HCT116 (cell line): ENCODE data around the gene PRRG2. TPM values are rescaled to one million over a fixed set of nuclear protein-coding genes. Genes with fewer than 3 reads are reported as not detected.

Experiments
- ATAC-seq: fragments of 200-7000 bp; cut with Tn5 transposase; 2 replicates; pipeline ENCODE4 v1.9.1; 2020; ENCODE audit warnings: mild to moderate bottlenecking, moderate library complexity
- BruUV-seq: library from RNA; stranded (reverse); fragments of 400-500 nt; replicated peaks from 2 replicates; lab custom pipeline; 2021; lab: Mats Ljungman, UMichigan
- CTCF ChIA-PET: fragments of 300-600 bp; sonication (Branson Sonifier 250); formaldehyde crosslinking; loops from one replicate; lab custom pipeline; 2021; ENCODE audit warnings: antibody characterized with exemption; lab: Charles Lee
- POLR2A ChIA-PET: fragments of 300-600, 350-600 bp; sonication (Branson Sonifier 250); formaldehyde crosslinking; loops from one replicate; lab custom pipeline; 2021; ENCODE audit warnings: antibody characterized with exemption; lab: Charles Lee
- RAD21 ChIA-PET, 2 experiments: fragments of 300-600 bp; sonication (Branson Sonifier 250); formaldehyde crosslinking; loops; one replicate each; lab custom pipeline; 2023; ENCODE audit warnings: low total read pairs in 2 of 2; ENCODE audit not compliant: uncharacterized antibody in 2 of 2, unreplicated experiment in 2 of 2, low non-redundant PET in 1 of 2; lab: Charles Lee
- DNase-seq: peaks from one replicate; pipeline ENCODE4 v3.0.0-alpha.2; 2010; ENCODE audit warnings: low read depth, low spot score
- H2AFZ ChIP-seq: fragments of 200-600 bp; shearing (Covaris generic), sonication (generic); 2 replicates; pipeline ENCODE4 v1.6.1; 2017; ENCODE audit warnings: low read depth, mixed run types, mixed read lengths, antibody characterized with exemption, low read length; ENCODE audit not compliant: poor library complexity, severe bottlenecking
- H3K27ac ChIP-seq: 2 replicates; pipeline ENCODE4 v1.5.1; 2012; ENCODE audit warnings: low read depth, low read length
- H3K27me3 ChIP-seq: fragments of 200-600 bp; sonication (generic); 2 replicates; pipeline ENCODE4 v1.6.1; 2016; ENCODE audit warnings: mixed run types, low read length, mixed read lengths; ENCODE audit not compliant: insufficient read depth
- H3K36me3 ChIP-seq, 2 experiments: fragments of 200-500 bp in 1 of 2; fragments of 200-600 bp in 1 of 2; sonication (Bioruptor generic) in 1 of 2; sonication (generic) in 1 of 2; 2 replicates each; pipeline versions ENCODE4 v1.5.1 to v1.6.1; 2014 to 2016; ENCODE audit warnings: low read length in 2 of 2, inconsistent platforms in 1 of 2, mixed read lengths in 1 of 2, mixed run types in 1 of 2; ENCODE audit not compliant: insufficient read depth in 2 of 2, control insufficient read depth in 1 of 2
- H3K4me1 ChIP-seq, 2 experiments: fragments of 200-600 bp in 1 of 2; sonication (generic) in 1 of 2; 2 replicates each; pipeline versions ENCODE4 v1.5.1 to v1.6.1; 2012 to 2017; ENCODE audit warnings: low read length in 2 of 2, inconsistent platforms in 1 of 2, mild to moderate bottlenecking in 1 of 2, mixed read lengths in 1 of 2, mixed run types in 1 of 2, moderate library complexity in 1 of 2; ENCODE audit not compliant: insufficient read depth in 2 of 2, control insufficient read depth in 1 of 2
- H3K4me2 ChIP-seq: fragments of 200-600 bp; sonication (generic); 2 replicates; pipeline ENCODE4 v1.6.1; 2017; ENCODE audit warnings: mixed run types, low read length, mixed read lengths
- H3K4me3 ChIP-seq, 2 experiments: fragments of 200-600 bp in 1 of 2; sonication (generic) in 1 of 2; replicated peaks in 1 of 2; 2 replicates each; pipeline ENCODE4 v1.5.1; 2011 to 2016; ENCODE audit warnings: low read length in 2 of 2, control low read depth in 1 of 2, low read depth in 1 of 2, mild to moderate bottlenecking in 1 of 2, mixed read lengths in 1 of 2, mixed run types in 1 of 2
- H3K79me2 ChIP-seq: fragments of 200-600 bp; sonication (generic); 2 replicates; pipeline ENCODE4 v1.6.1; 2017; ENCODE audit warnings: mild to moderate bottlenecking, mixed run types, low read length, moderate library complexity, mixed read lengths; ENCODE audit not compliant: insufficient read depth
- H3K9ac ChIP-seq: fragments of 200-600 bp; sonication (generic); 2 replicates; pipeline ENCODE4 v1.6.1; 2016; ENCODE audit warnings: low read length, mixed read lengths
- H3K9me2 ChIP-seq: fragments of 200-600 bp; sonication (generic), shearing (Covaris generic); 2 replicates; pipeline ENCODE4 v1.6.1; 2017; ENCODE audit warnings: mixed run types, mild to moderate bottlenecking, moderate library complexity; ENCODE audit not compliant: insufficient read depth
- H3K9me3 ChIP-seq, 2 experiments: fragments of 200-500 bp in 1 of 2; fragments of 200-600 bp in 1 of 2; sonication (Bioruptor generic) in 1 of 2; sonication (generic) in 1 of 2; 2 replicates each; pipeline ENCODE4 v1.6.1; 2014 to 2017; ENCODE audit warnings: low read length in 2 of 2, mixed read lengths in 2 of 2, inconsistent platforms in 1 of 2, low read depth in 1 of 2, mild to moderate bottlenecking in 1 of 2, mixed run types in 1 of 2, moderate library complexity in 1 of 2; ENCODE audit not compliant: control insufficient read depth in 1 of 2, insufficient read depth in 1 of 2
- H4K20me1 ChIP-seq: fragments of 200-600 bp; sonication (generic), shearing (Covaris generic); 2 replicates; pipeline ENCODE4 v1.6.1; 2017; ENCODE audit warnings: mixed run types, mild to moderate bottlenecking, moderate library complexity; ENCODE audit not compliant: insufficient read depth
- ATF3 ChIP-seq: IDR thresholded peaks from 2 replicates; pipeline ENCODE4 v1.6.1; 2012
- CBX3 ChIP-seq: IDR thresholded peaks from 2 replicates; pipeline ENCODE4 v1.6.1; 2012; ENCODE audit warnings: low read depth
- CEBPB ChIP-seq: IDR thresholded peaks from 2 replicates; pipeline ENCODE4 v1.6.1; 2012; ENCODE audit warnings: low read depth
- EGR1 ChIP-seq: IDR thresholded peaks from 2 replicates; pipeline ENCODE4 v1.6.1; 2012; ENCODE audit warnings: low read depth
- EZH2 ChIP-seq: fragments of 200-600 bp; sonication (generic); IDR thresholded peaks from 2 replicates; pipeline ENCODE4 v1.6.1; 2017; ENCODE audit warnings: antibody characterized with exemption, mixed run types
- FOSL1 ChIP-seq: IDR thresholded peaks from 2 replicates; pipeline ENCODE4 v1.6.1; 2012; ENCODE audit warnings: low read depth
- POLR2A ChIP-seq: IDR thresholded peaks from 2 replicates; pipeline ENCODE4 v1.7.0; 2011; ENCODE audit warnings: borderline replicate concordance; ENCODE audit not compliant: insufficient read depth, insufficient read length; ENCODE audit errors: extremely low read depth
- POLR2AphosphoS5 ChIP-seq: IDR thresholded peaks from 2 replicates; pipeline ENCODE4 v1.6.1; 2011; ENCODE audit warnings: mild to moderate bottlenecking, low read depth, low read length, moderate library complexity
- SRF ChIP-seq: IDR thresholded peaks from 2 replicates; pipeline ENCODE4 v1.6.1; 2012; ENCODE audit warnings: low read depth
- TCF7L2 ChIP-seq: IDR thresholded peaks from 2 replicates; pipeline ENCODE4 v1.7.0; 2011; ENCODE audit warnings: borderline replicate concordance, inconsistent platforms; ENCODE audit not compliant: insufficient read depth, insufficient read length; ENCODE audit errors: extremely low read depth
- ZFX ChIP-seq: fragments of 450-650 bp; IDR thresholded peaks from 2 replicates; pipeline ENCODE4 v1.6.1; 2017
- ZNF274 ChIP-seq: fragments of 200-500 bp; sonication (Bioruptor generic); IDR thresholded peaks from 2 replicates; pipeline ENCODE4 v1.6.1; 2014; ENCODE audit warnings: mild to moderate bottlenecking, low read depth, low read length, inconsistent platforms
- intact Hi-C: fragments of 100-400 bp; cut with micrococcal nuclease; formaldehyde crosslinking; loops from 2 replicates; pipeline ENCODE4 v1.10.0; 2022
- total RNA-seq: library from RNA; stranded (reverse); gene quantifications from one replicate; pipeline ENCODE4 v1.2.1, GENCODE V29; 2021; ENCODE audit not compliant: unreplicated experiment
- TF ChIP-seq, protein P1 (sequence below): IDR thresholded peaks from 2 replicates; pipeline ENCODE4 v1.6.1; 2012

The PRRG2 gene
- total RNA-seq, 1 experiment from 2014 or later = 6.2 TPM

- H3K27ac ChIP-seq = no peak overlapping the region
- ATAC-seq = no peak
- CTCF ChIA-PET = interaction anchor here (1.7 kb wide), 1 partner anchor 18 kb away, joined by 3 read pairs; no protein-coding TSS in a partner anchor
- RAD21 ChIA-PET = no interaction called here
- H3K9ac ChIP-seq = no peak overlapping the region
- BruUV-seq = no TSS peak
- TF ChIP-seq SRF (no peak), CEBPB (no peak), CBX3 (no peak), EZH2 (no peak), ZNF274 (no peak), ZFX (no peak), POLR2AphosphoS5 (no peak), EGR1 (no peak), POLR2A (no peak), FOSL1 (no peak), ATF3 (no peak), TCF7L2 (no peak)
- TF ChIP-seq, protein P1, sequence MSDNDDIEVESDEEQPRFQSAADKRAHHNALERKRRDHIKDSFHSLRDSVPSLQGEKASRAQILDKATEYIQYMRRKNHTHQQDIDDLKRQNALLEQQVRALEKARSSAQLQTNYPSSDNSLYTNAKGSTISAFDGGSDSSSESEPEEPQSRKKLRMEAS = no peak
- TF ChIP-seq, all 23 proteins: peak for 0
- H3K9me2 ChIP-seq = no peaks in the 10 kb centered on the region
- no peaks in the 10 kb centered on the region for H3K36me3 ChIP-seq
- intact Hi-C loops = no loop called here
- H4K20me1 ChIP-seq = no peaks in the 10 kb centered on the region
- H2AFZ ChIP-seq = no peak overlapping the region
- no peaks in the 10 kb centered on the region for H3K27me3 ChIP-seq
- H3K4me2 ChIP-seq = no peak overlapping the region
- peaks cover 13% of the 10 kb centered on the region for H3K79me2 ChIP-seq
- no peak overlapping the region for H3K4me3 ChIP-seq
- H3K4me1 ChIP-seq = peaks cover 4 to 25% of the 10 kb centered on the region in 2 experiments; a peak in 3 of 4 replicates
- H3K9me3 ChIP-seq = no peaks in the 10 kb centered on the region
- DNase-seq = no peak
- POLR2A ChIA-PET = interaction anchor here (1.0 to 1.2 kb wide), 2 partner anchors 8 to 52 kb away, joined by 3 read pairs; partner anchors contain the start of genes NOSIP, PRRG2 and RRAS
Observed at GRCh38 chr19:49588365-49589122, 7.4 kb downstream of the PRRG2 start.
